NT2/D1 (cell line): ENCODE measurements around the gene EDN3.

Experiments used
- SUZ12 ChIP-seq: IDR thresholded peaks from 2 replicates; pipeline ENCODE4 v1.6.1; 2011; ENCODE audit not compliant: insufficient read length, insufficient read depth; ENCODE audit errors: extremely low read depth
- YY1 ChIP-seq: IDR thresholded peaks from 2 replicates; pipeline ENCODE4 v1.6.1; 2011; ENCODE audit not compliant: insufficient read length, insufficient read depth

GRCh38 chr20:59363101-59363500 lies 62.7 kb downstream of the EDN3 start:
- TF ChIP-seq YY1 (no peak), SUZ12 (no peak)
